ENCODE measurements around the gene GSPT1.

GSPT1 gene

GRCh38 chr16:11909653-11910545 lies 5.9 kb downstream of the GSPT1 start:
- no peak for DNase-seq

GRCh38 chr16:11907160-11907970 lies 8.4 kb downstream of the GSPT1 start:
- DNase-seq, result no peak

GRCh38 chr16:11903906-11904305 lies 11.8 kb downstream of the GSPT1 start:
- no peak for DNase-seq

GRCh38 chr16:11901091-11901490 lies 14.7 kb downstream of the GSPT1 start:
- no peak for DNase-seq

GRCh38 chr16:11896486-11897176 lies 19.1 kb downstream of the GSPT1 start:
- no peak for DNase-seq

GRCh38 chr16:11893571-11893970 lies 22.2 kb downstream of the GSPT1 start:
- no peak for DNase-seq

- no peak for DNase-seq
Measured at GRCh38 chr16:11892761-11893160, 23.0 kb downstream of the GSPT1 start.

GRCh38 chr16:11890231-11890965 lies 25.4 kb downstream of the GSPT1 start:
- DNase-seq, result no peak

GRCh38 chr16:11886881-11887280 lies 28.9 kb downstream of the GSPT1 start:
- DNase-seq, result no peak

GRCh38 chr16:11884035-11884434 lies 31.7 kb downstream of the GSPT1 start:
- no peak for DNase-seq

GRCh38 chr16:11880007-11880406 lies 35.7 kb downstream of the GSPT1 start:
- DNase-seq, result no peak

- DNase-seq, result no peak
Measured at GRCh38 chr16:11877374-11877773, 38.4 kb downstream of the GSPT1 start.

- no peak for DNase-seq
Measured at GRCh38 chr16:11876306-11876705, 39.5 kb downstream of the GSPT1 start.

GRCh38 chr16:11875721-11876120 lies 40.0 kb downstream of the GSPT1 start:
- DNase-seq, result no peak

- DNase-seq, result no peak
Measured at GRCh38 chr16:11871193-11871592, 44.6 kb downstream of the GSPT1 start.

GRCh38 chr16:11870399-11870798 lies 45.4 kb downstream of the GSPT1 start:
- no peak for DNase-seq

- DNase-seq, result no peak
Measured at GRCh38 chr16:11869353-11870228, 46.2 kb downstream of the GSPT1 start.

GRCh38 chr16:11868412-11868980 lies 47.3 kb downstream of the GSPT1 start:
- DNase-seq, result no peak

GRCh38 chr16:11862489-11862888 lies 53.3 kb downstream of the GSPT1 start:
- no peak for DNase-seq

- no peak for DNase-seq
Measured at GRCh38 chr16:11857161-11857560, 58.6 kb downstream of the GSPT1 start.
